Suprapubic skin (tissue), 3 donors: ENCODE results near the gene P2RX6.

Experiments
- CTCF ChIP-seq, 2 donors: fragments of 200-600 bp in 1 of 2; fragments of 450-650 bp in 1 of 2; sonication (generic) in 1 of 2; IDR thresholded peaks; one replicate each; pipeline ENCODE4 v1.5.1; 2016 to 2019; ENCODE audit warnings: antibody characterized with exemption in 2 of 2, mild to moderate bottlenecking in 1 of 2, moderate library complexity in 1 of 2
- EP300 ChIP-seq: sonication (generic); formaldehyde crosslinking; IDR thresholded peaks from one replicate; pipeline ENCODE4 v1.6.1; 2017; ENCODE audit warnings: antibody characterized with exemption
- POLR2A ChIP-seq, 2 donors: fragments of 450-650 bp; IDR thresholded peaks; one replicate each; pipeline ENCODE4 v1.6.1; 2017; ENCODE audit warnings: antibody characterized with exemption in 2 of 2, mild to moderate bottlenecking in 2 of 2, moderate library complexity in 2 of 2

GRCh38 chr22:21013657-21014201, 1.2 kb upstream of the P2RX6 start:
- no peak for TF ChIP-seq POLR2A (IDR thresholded peaks at IDR 0.05)
- no peak for TF ChIP-seq CTCF (IDR thresholded peaks at IDR 0.05)
- TF ChIP-seq EP300: no peak
